Mucosa of gallbladder (tissue), 1 donor: ENCODE data around the gene MYO18B. TPM values are rescaled to one million over a fixed set of nuclear protein-coding genes. Genes with fewer than 3 reads are reported as not detected.

ENCODE experiments used
- DNase-seq: peaks from one replicate; pipeline ENCODE4 v3.0.0-alpha.2; 2020; ENCODE audit warnings: low spot score
- total RNA-seq: library from RNA; stranded (reverse); gene quantifications from one replicate; pipeline ENCODE4 v1.2.1, GENCODE V29; 2021
- donor health status: DM: no; HTN: no; CAD: no.

The MYO18B gene
- total RNA-seq, 1 donor from 2014 or later: 0.06 TPM

- no peak for DNase-seq
Measured at GRCh38 chr22:25992331-25992730, 250.3 kb downstream of the MYO18B start.

GRCh38 chr22:25996669-25997068 lies 254.7 kb downstream of the MYO18B start:
- DNase-seq: no peak

GRCh38 chr22:25997886-25998775 lies 256.1 kb downstream of the MYO18B start:
- no peak for DNase-seq

GRCh38 chr22:26002456-26002855 lies 260.5 kb downstream of the MYO18B start:
- no peak for DNase-seq

GRCh38 chr22:26004477-26004876 lies 262.5 kb downstream of the MYO18B start:
- DNase-seq: no peak

GRCh38 chr22:26008587-26008986 lies 266.6 kb downstream of the MYO18B start:
- no peak for DNase-seq

GRCh38 chr22:26016916-26017315 lies 274.9 kb downstream of the MYO18B start:
- DNase-seq: no peak

- no peak for DNase-seq
Measured at GRCh38 chr22:26017932-26018331, 275.9 kb downstream of the MYO18B start.

- DNase-seq: no peak
Measured at GRCh38 chr22:26019596-26019995, 277.6 kb downstream of the MYO18B start.

- DNase-seq: no peak
Measured at GRCh38 chr22:26021516-26021915, 279.5 kb downstream of the MYO18B start.

GRCh38 chr22:26023104-26023775 lies 281.3 kb downstream of the MYO18B start:
- DNase-seq: no peak

GRCh38 chr22:26025626-26026025 lies 283.6 kb downstream of the MYO18B start:
- no peak for DNase-seq

- DNase-seq: no peak
Measured at GRCh38 chr22:26027341-26027740, 285.4 kb downstream of the MYO18B start.

- no peak for DNase-seq
Measured at GRCh38 chr22:26031641-26032040, 289.7 kb downstream of the MYO18B start.

- no peak for DNase-seq
Measured at GRCh38 chr22:26033071-26033470, 291.1 kb downstream of the MYO18B start.

- no peak for DNase-seq
Measured at GRCh38 chr22:26033586-26033985, 291.6 kb downstream of the MYO18B start.

GRCh38 chr22:26035523-26035922 lies 293.5 kb downstream of the MYO18B start:
- no peak for DNase-seq

- DNase-seq: no peak
Measured at GRCh38 chr22:26038365-26038764, 296.4 kb downstream of the MYO18B start.

GRCh38 chr22:26041931-26042330 lies 299.9 kb downstream of the MYO18B start:
- DNase-seq: no peak

- no peak for DNase-seq
Measured at GRCh38 chr22:26043031-26043430, 301.0 kb downstream of the MYO18B start.

GRCh38 chr22:26045051-26045450 lies 303.1 kb downstream of the MYO18B start:
- no peak for DNase-seq

GRCh38 chr22:26045860-26046259 lies 303.9 kb downstream of the MYO18B start:
- DNase-seq: no peak

- no peak for DNase-seq
Measured at GRCh38 chr22:26047516-26047915, 305.5 kb downstream of the MYO18B start.
